Measurements from ENCODE around the gene PIK3CA. TPM values are rescaled to one million over a fixed set of nuclear protein-coding genes. Genes with fewer than 3 reads are reported as not detected.

Gene PIK3CA
- total and polyA plus RNA-seq, 3 experiments from 2014 or later: 18.3 to 19.5 (median 18.8) TPM

GRCh38 chr3:179279837-179280236 lies 131.7 kb downstream of the PIK3CA start:
- no peaks in the 10 kb centered on the region for H3K9me3 ChIP-seq (ENCODE audit: low read length)
- H3K4me3 Mint-ChIP-seq: no peak overlapping the region
- no peak overlapping the region for H3K27ac Mint-ChIP-seq
- no peak overlapping the region for H3K4me3 ChIP-seq (ENCODE audit: low read length)
- no peak for DNase-seq
- no peaks in the 10 kb centered on the region for H3K36me3 ChIP-seq (ENCODE audit: insufficient read depth, low read length)
- H3K4me1 Mint-ChIP-seq: no peaks in the 10 kb centered on the region
- ChIA-PET POLR2A (no interaction called here), CTCF (interaction anchor here (1.5 kb wide), 1 partner anchor 264 kb away, joined by 4 read pairs; no protein-coding TSS in a partner anchor)
- no peaks in the 10 kb centered on the region for H3K36me3 Mint-ChIP-seq
- no peaks in the 10 kb centered on the region for H3K4me1 ChIP-seq (ENCODE audit: insufficient read depth, low read length)
- H3K9me3 Mint-ChIP-seq: no peaks in the 10 kb centered on the region
- peaks cover 3% of the 10 kb centered on the region for H3K27me3 ChIP-seq (ENCODE audit: insufficient read depth, low read length, poor library complexity, severe bottlenecking)
- no peak overlapping the region for H3K27ac ChIP-seq (ENCODE audit: low read depth, low read length)
- H3K27me3 Mint-ChIP-seq: peaks cover 20 to 63% of the 10 kb centered on the region in 2 donors

- Mint-ChIP-seq H3K9me3 (no peaks in the 10 kb centered on the region), H3K4me3 (no peak overlapping the region)
- CTCF ChIA-PET: no interaction called here
Measured at GRCh38 chr3:179281825-179282224, 133.7 kb downstream of the PIK3CA start.

DNA sequence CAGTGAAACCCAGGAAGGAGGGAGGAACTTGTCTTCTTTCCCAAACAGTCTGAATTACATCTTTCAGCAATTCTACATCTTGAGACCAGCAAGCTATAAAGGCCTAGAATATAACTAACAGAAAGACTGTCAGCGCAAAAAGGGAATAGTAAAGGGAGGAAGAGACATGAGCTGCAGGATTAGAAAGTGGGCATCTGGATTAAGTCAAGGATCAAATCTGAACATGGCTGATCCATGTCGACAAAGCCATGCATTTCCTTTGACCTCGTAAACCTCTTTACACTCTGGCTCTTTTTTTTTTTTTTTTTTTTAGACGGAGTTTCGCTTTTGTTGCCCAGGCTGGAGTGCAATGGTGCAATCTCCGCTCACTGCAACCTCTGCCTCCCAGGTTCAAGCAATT lies 138.2 kb downstream of the PIK3CA start:
- Histone ChIP-seq H3K27me3 (ENCODE audit: insufficient read depth, low read length, poor library complexity, severe bottlenecking) (no peaks in the 10 kb centered on the region), H3K4me1 (ENCODE audit: insufficient read depth, low read length) (no peaks in the 10 kb centered on the region), H3K9me3 (ENCODE audit: low read length) (no peaks in the 10 kb centered on the region), H3K4me3 (ENCODE audit: low read length) (no peak overlapping the region), H3K36me3 (ENCODE audit: insufficient read depth, low read length) (no peaks in the 10 kb centered on the region), H3K27ac (ENCODE audit: low read depth, low read length) (no peak overlapping the region)
- H3K27me3 Mint-ChIP-seq: peaks cover 13 to 32% of the 10 kb centered on the region in 2 donors
- no peak overlapping the region for H3K4me3 Mint-ChIP-seq
- H3K4me1 Mint-ChIP-seq: no peaks in the 10 kb centered on the region
- H3K9me3 Mint-ChIP-seq: no peaks in the 10 kb centered on the region
- ChIA-PET CTCF (no interaction called here), POLR2A (no interaction called here)
- no peaks in the 10 kb centered on the region for H3K36me3 Mint-ChIP-seq
- no peak overlapping the region for H3K27ac Mint-ChIP-seq
- DNase-seq: no peak

More at GRCh38 chr3:179281825-179282224, 133.7 kb downstream of the PIK3CA start:
- DNase-seq: no peak
- Mint-ChIP-seq H3K27ac (no peak overlapping the region), H3K4me1 (no peaks in the 10 kb centered on the region), H3K27me3 (peaks cover 19 to 61% of the 10 kb centered on the region in 2 donors), H3K36me3 (no peaks in the 10 kb centered on the region)
- H3K4me3 ChIP-seq (ENCODE audit: low read length): no peak overlapping the region
- peaks cover under 1% of the 10 kb centered on the region for H3K27me3 ChIP-seq (ENCODE audit: insufficient read depth, low read length, poor library complexity, severe bottlenecking)
- no peaks in the 10 kb centered on the region for H3K4me1 ChIP-seq (ENCODE audit: insufficient read depth, low read length)
- no peaks in the 10 kb centered on the region for H3K9me3 ChIP-seq (ENCODE audit: low read length)
- H3K27ac ChIP-seq (ENCODE audit: low read depth, low read length): no peak overlapping the region
- no peaks in the 10 kb centered on the region for H3K36me3 ChIP-seq (ENCODE audit: insufficient read depth, low read length)
- POLR2A ChIA-PET: no interaction called here

DNA sequence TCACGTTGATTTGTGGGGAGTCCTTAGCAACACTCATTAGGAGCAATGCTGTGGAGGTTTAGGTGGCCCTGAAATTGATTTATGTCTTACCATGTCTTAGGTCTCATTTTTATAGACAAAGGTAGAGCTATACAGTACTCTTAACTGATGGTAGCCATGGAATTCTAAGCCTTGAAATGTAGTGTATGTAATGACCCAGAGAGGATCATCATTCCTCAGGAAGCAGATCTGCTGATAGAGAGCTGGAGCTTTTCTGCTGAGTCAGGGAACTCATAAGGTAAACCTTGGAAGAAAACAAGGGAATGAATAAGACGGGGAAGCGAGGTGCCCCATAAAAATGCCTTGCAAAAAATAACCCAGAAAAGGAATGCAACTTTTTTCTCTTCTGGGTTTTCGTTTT lies 140.7 kb downstream of the PIK3CA start:
- Mint-ChIP-seq H3K4me1 (no peaks in the 10 kb centered on the region), H3K27me3 (peaks cover 6 to 28% of the 10 kb centered on the region in 2 donors), H3K9me3 (no peaks in the 10 kb centered on the region), H3K27ac (no peak overlapping the region), H3K4me3 (no peak overlapping the region), H3K36me3 (no peaks in the 10 kb centered on the region)
- H3K9me3 ChIP-seq (ENCODE audit: low read length): no peaks in the 10 kb centered on the region
- no peak overlapping the region for H3K4me3 ChIP-seq (ENCODE audit: low read length)
- H3K36me3 ChIP-seq (ENCODE audit: insufficient read depth, low read length): no peaks in the 10 kb centered on the region
- ChIA-PET CTCF (no interaction called here), POLR2A (no interaction called here)
- H3K27me3 ChIP-seq (ENCODE audit: insufficient read depth, low read length, poor library complexity, severe bottlenecking): no peaks in the 10 kb centered on the region
- DNase-seq: no peak
- H3K4me1 ChIP-seq (ENCODE audit: insufficient read depth, low read length): no peaks in the 10 kb centered on the region
- H3K27ac ChIP-seq (ENCODE audit: low read depth, low read length): no peak overlapping the region

DNA sequence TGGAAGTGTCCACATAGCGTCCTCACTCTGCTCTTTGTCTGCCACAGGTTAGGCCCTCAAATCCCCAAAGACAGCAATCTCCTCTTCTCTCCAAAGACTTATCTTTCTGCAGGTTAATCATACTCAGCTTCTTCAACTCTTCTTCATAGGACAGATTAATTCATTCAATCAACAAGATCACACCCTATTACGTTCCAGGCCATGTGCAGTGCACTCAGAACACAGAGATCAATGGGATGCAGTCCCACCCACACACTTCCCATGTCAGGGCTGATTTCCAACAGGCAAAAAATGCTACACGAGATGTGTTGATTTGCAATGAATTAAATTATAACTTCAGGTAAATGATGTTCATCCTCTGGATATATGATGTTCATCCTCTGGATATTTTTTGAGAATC lies 141.1 kb downstream of the PIK3CA start:
- no peak overlapping the region for H3K27ac ChIP-seq (ENCODE audit: low read depth, low read length)
- H3K27ac Mint-ChIP-seq: no peak overlapping the region
- no peaks in the 10 kb centered on the region for H3K27me3 ChIP-seq (ENCODE audit: insufficient read depth, low read length, poor library complexity, severe bottlenecking)
- no peaks in the 10 kb centered on the region for H3K4me1 ChIP-seq (ENCODE audit: insufficient read depth, low read length)
- no peak for DNase-seq
- H3K9me3 Mint-ChIP-seq: no peaks in the 10 kb centered on the region
- H3K9me3 ChIP-seq (ENCODE audit: low read length): no peaks in the 10 kb centered on the region
- no peaks in the 10 kb centered on the region for H3K4me1 Mint-ChIP-seq
- ChIA-PET POLR2A (no interaction called here), CTCF (no interaction called here)
- no peaks in the 10 kb centered on the region for H3K36me3 Mint-ChIP-seq
- no peak overlapping the region for H3K4me3 Mint-ChIP-seq
- peaks cover 6 to 24% of the 10 kb centered on the region in 2 donors for H3K27me3 Mint-ChIP-seq
- H3K36me3 ChIP-seq (ENCODE audit: insufficient read depth, low read length): no peaks in the 10 kb centered on the region
- no peak overlapping the region for H3K4me3 ChIP-seq (ENCODE audit: low read length)

Other genes starting within 250 kb of the PIK3CA start
- 10 to 100 TPM; 14.7 to 16.3 TPM for gene ZMAT3, start 76.5 kb upstream of the PIK3CA start, total RNA-seq
- gene ZMAT3, start 76.5 kb upstream of the PIK3CA start, polyA plus RNA-seq: 10.7 TPM
- under 1 TPM; 0.59 to 0.71 TPM for gene KCNMB3, start 102.8 kb downstream of the PIK3CA start, total RNA-seq
- gene KCNMB3, start 102.8 kb downstream of the PIK3CA start, polyA plus RNA-seq: not detected
- 10 to 100 TPM; 41.9 to 44.5 TPM for gene ZNF639, start 174.7 kb downstream of the PIK3CA start, total RNA-seq
- gene ZNF639, start 174.7 kb downstream of the PIK3CA start, polyA plus RNA-seq: 63.7 TPM
- 10 to 100 TPM; 36.5 to 36.8 TPM for gene MFN1, start 199.4 kb downstream of the PIK3CA start, total RNA-seq
- gene MFN1, start 199.4 kb downstream of the PIK3CA start, polyA plus RNA-seq: 12.1 TPM

All from CD8-positive, alpha-beta memory T cell (primary cell).